Liver (tissue), 9 donors: ENCODE measurements around the gene RDH12. TPM values are rescaled to one million over a fixed set of nuclear protein-coding genes. Genes with fewer than 3 reads are reported as not detected.

Experiments
- DNase-seq: peaks from one replicate; pipeline ENCODE4 v3.0.0-alpha.2; 2017; ENCODE audit warnings: low spot score
- H3K27ac ChIP-seq, 2 donors: one replicate each; pipeline ENCODE4 v1.7.0; 2013; ENCODE audit warnings: inconsistent platforms in 2 of 2, low read length in 2 of 2, control low read depth in 1 of 2, low read depth in 1 of 2, mild to moderate bottlenecking in 1 of 2
- H3K27me3 ChIP-seq, 4 donors: one replicate each; pipeline versions ENCODE4 v1.6.1 to v1.7.0; 2013; ENCODE audit warnings: low read length in 3 of 4, inconsistent platforms in 1 of 4, mild to moderate bottlenecking in 1 of 4, moderate library complexity in 1 of 4; ENCODE audit not compliant: control insufficient read depth in 4 of 4, insufficient read depth in 4 of 4
- H3K36me3 ChIP-seq, 4 donors: one replicate each; pipeline versions ENCODE4 v1.6.1 to v1.7.0; 2013; ENCODE audit warnings: low read length in 3 of 4, mild to moderate bottlenecking in 3 of 4, low read depth in 1 of 4, moderate library complexity in 1 of 4; ENCODE audit not compliant: control insufficient read depth in 4 of 4, insufficient read depth in 3 of 4
- H3K4me1 ChIP-seq, 4 donors: one replicate each; pipeline versions ENCODE4 v1.6.1 to v1.7.0; 2013; ENCODE audit warnings: low read length in 3 of 4, mild to moderate bottlenecking in 3 of 4, moderate library complexity in 1 of 4; ENCODE audit not compliant: control insufficient read depth in 4 of 4, insufficient read depth in 4 of 4
- H3K4me3 ChIP-seq, 3 donors: one replicate each; pipeline versions ENCODE4 v1.6.1 to v1.7.0; 2013; ENCODE audit warnings: low read length in 3 of 3, control low read depth in 1 of 3, low read depth in 1 of 3, mild to moderate bottlenecking in 1 of 3
- H3K9ac ChIP-seq, 2 donors: one replicate each; pipeline ENCODE4 v1.7.0; 2013; ENCODE audit warnings: low read length in 2 of 2, mild to moderate bottlenecking in 2 of 2, moderate library complexity in 2 of 2, control low read depth in 1 of 2, low read depth in 1 of 2
- H3K9me3 ChIP-seq, 4 donors: one replicate each; pipeline versions ENCODE4 v1.6.1 to v1.7.0; 2013; ENCODE audit warnings: low read length in 3 of 4; ENCODE audit not compliant: control insufficient read depth in 4 of 4
- EGR1 ChIP-seq, 2 donors: IDR thresholded peaks; 2 replicates each; pipeline ENCODE4 v1.6.1; 2016 to 2018; ENCODE audit warnings: antibody characterized with exemption in 2 of 2, low read depth in 2 of 2
- FOXA1 ChIP-seq: IDR thresholded peaks from 2 replicates; pipeline ENCODE4 v1.6.1; 2016; ENCODE audit warnings: antibody characterized with exemption
- FOXA2 ChIP-seq: IDR thresholded peaks from 2 replicates; pipeline ENCODE4 v1.6.1; 2016; ENCODE audit warnings: antibody characterized with exemption
- GABPA ChIP-seq, 2 donors: IDR thresholded peaks in 1 of 2; conservative IDR thresholded peaks in 1 of 2; 2 replicates each; pipeline ENCODE4 v1.6.1; 2016; ENCODE audit warnings: antibody characterized with exemption in 2 of 2, mild to moderate bottlenecking in 1 of 2, moderate library complexity in 1 of 2
- HNF4A ChIP-seq, 2 donors: conservative IDR thresholded peaks; 2 replicates each; pipeline ENCODE4 v1.6.1; 2016; ENCODE audit warnings: antibody characterized with exemption in 2 of 2, mild to moderate bottlenecking in 2 of 2
- JUND ChIP-seq, 2 donors: IDR thresholded peaks; 2 replicates each; pipeline ENCODE4 v1.6.1; 2016; ENCODE audit warnings: antibody characterized with exemption in 2 of 2
- NR2F2 ChIP-seq: IDR thresholded peaks from 2 replicates; pipeline ENCODE4 v1.6.1; 2016; ENCODE audit warnings: antibody characterized with exemption
- RAD21 ChIP-seq, 2 donors: IDR thresholded peaks; 2 replicates each; pipeline ENCODE4 v1.6.1; 2016; ENCODE audit warnings: antibody characterized with exemption in 2 of 2, mild to moderate bottlenecking in 2 of 2
- RXRA ChIP-seq, 2 donors: IDR thresholded peaks; 2 replicates each; pipeline ENCODE4 v1.6.1; 2017 to 2018; ENCODE audit warnings: antibody characterized with exemption in 2 of 2, mild to moderate bottlenecking in 1 of 2
- SP1 ChIP-seq: IDR thresholded peaks from 2 replicates; pipeline ENCODE4 v1.6.1; 2018; ENCODE audit warnings: antibody characterized with exemption, mild to moderate bottlenecking
- TAF1 ChIP-seq: conservative IDR thresholded peaks from 2 replicates; pipeline ENCODE4 v1.6.1; 2016; ENCODE audit warnings: antibody characterized with exemption, mild to moderate bottlenecking
- YY1 ChIP-seq: IDR thresholded peaks from 2 replicates; pipeline ENCODE4 v1.6.1; 2016; ENCODE audit warnings: antibody characterized with exemption, mild to moderate bottlenecking
- WGBS: extraction: QIAGEN DNeasy Blood & Tissue Kit; methylation state at CpG from one replicate; pipeline ENCODE4 v1.1.7; 2013; 5-methylcytosine and 5-hydroxymethylcytosine counted together
- polyA plus RNA-seq, 2 donors: library from polyadenylated mRNA; stranded (reverse) in 1 of 2; unstranded in 1 of 2; fragments of 200-250 nt in 1 of 2; fragments of >200 nt in 1 of 2; fragmentation: Nextera tagmentation in 1 of 2; extraction: Ambion mirVana in 1 of 2; gene quantifications; one replicate each; pipeline versions ENCODE4 v1.2.1 to v1.2.3, GENCODE V29; 2013 to 2015
- total RNA-seq, 2 donors: library from RNA; depleted of rRNA; stranded (reverse); fragments of >200 nt; gene quantifications; one replicate each; pipeline ENCODE4 v1.2.3, GENCODE V29; 2014
- TF ChIP-seq, protein P1 (sequence below): IDR thresholded peaks from 2 replicates; pipeline ENCODE4 v1.6.1; 2016; ENCODE audit warnings: antibody characterized with exemption, mild to moderate bottlenecking
- TF ChIP-seq, protein P2 (sequence below): fragments of 150-350 bp; IDR thresholded peaks from 2 replicates; pipeline ENCODE4 v1.5.1; 2017; ENCODE audit warnings: improper control_type of control experiment, low read depth, low read length; ENCODE audit not compliant: missing input control
- TF ChIP-seq, protein P3 (sequence below): IDR thresholded peaks from 2 replicates; pipeline ENCODE4 v1.6.1; 2016; ENCODE audit warnings: antibody characterized with exemption
- TF ChIP-seq, protein P4 (sequence below): IDR thresholded peaks from 2 replicates; pipeline ENCODE4 v1.6.1; 2016; ENCODE audit warnings: antibody characterized with exemption
- TF ChIP-seq, protein P5 (sequence below): IDR thresholded peaks from 2 replicates; pipeline ENCODE4 v1.6.1; 2016; ENCODE audit warnings: antibody characterized with exemption
- donor health status: healthy.
- donor health status: healthy.
- donor health status: healthy.
- donor health status: healthy.
- donor health status: healthy.

The RDH12 gene
- total and polyA plus RNA-seq, 4 donors: 0.09 to 3.4 (median 0.91) TPM

DNA sequence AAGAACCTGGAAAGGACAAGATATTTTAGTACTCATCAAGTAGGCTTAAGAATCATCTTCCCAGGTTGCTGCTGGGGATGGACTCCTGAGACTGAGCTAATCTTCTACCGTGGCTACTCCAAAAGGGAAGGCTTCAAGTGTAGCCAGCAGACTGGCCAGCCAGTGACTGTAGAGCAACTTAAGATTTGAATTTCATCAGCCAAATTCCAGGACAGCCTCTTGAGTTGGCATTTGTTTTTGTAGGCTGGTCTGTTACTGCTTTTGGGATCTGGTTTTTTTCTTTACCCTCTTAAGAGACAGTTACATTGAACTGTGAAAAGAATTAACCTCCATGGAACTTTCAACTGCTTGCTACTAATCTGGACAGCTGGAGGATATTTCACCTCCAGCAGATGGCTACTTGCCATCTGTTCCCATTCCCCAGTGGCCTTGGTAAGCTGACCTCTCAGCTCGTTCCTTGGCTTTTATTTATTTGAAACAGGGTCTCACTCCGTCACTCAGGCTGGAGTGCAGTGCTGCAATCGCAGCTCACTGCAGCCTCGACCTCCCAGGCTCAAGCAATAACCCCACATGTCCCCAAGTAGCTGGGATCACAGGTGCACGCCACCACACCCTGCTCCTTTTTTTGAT is 47.9 kb upstream of the RDH12 start:
- 93% methylated on average over 6 of the region's 6 CpGs for WGBS
- H3K9me3 ChIP-seq: no peaks in the 10 kb centered on the region
- H3K27me3 ChIP-seq: no peaks in the 10 kb centered on the region
- H3K4me1 ChIP-seq: no peaks in the 10 kb centered on the region
- peaks cover 7 to 76% (median 66%) of the 10 kb centered on the region in 4 donors for H3K36me3 ChIP-seq
- no peak for DNase-seq
- H3K9ac ChIP-seq: no peak overlapping the region
- TF ChIP-seq, protein P1, sequence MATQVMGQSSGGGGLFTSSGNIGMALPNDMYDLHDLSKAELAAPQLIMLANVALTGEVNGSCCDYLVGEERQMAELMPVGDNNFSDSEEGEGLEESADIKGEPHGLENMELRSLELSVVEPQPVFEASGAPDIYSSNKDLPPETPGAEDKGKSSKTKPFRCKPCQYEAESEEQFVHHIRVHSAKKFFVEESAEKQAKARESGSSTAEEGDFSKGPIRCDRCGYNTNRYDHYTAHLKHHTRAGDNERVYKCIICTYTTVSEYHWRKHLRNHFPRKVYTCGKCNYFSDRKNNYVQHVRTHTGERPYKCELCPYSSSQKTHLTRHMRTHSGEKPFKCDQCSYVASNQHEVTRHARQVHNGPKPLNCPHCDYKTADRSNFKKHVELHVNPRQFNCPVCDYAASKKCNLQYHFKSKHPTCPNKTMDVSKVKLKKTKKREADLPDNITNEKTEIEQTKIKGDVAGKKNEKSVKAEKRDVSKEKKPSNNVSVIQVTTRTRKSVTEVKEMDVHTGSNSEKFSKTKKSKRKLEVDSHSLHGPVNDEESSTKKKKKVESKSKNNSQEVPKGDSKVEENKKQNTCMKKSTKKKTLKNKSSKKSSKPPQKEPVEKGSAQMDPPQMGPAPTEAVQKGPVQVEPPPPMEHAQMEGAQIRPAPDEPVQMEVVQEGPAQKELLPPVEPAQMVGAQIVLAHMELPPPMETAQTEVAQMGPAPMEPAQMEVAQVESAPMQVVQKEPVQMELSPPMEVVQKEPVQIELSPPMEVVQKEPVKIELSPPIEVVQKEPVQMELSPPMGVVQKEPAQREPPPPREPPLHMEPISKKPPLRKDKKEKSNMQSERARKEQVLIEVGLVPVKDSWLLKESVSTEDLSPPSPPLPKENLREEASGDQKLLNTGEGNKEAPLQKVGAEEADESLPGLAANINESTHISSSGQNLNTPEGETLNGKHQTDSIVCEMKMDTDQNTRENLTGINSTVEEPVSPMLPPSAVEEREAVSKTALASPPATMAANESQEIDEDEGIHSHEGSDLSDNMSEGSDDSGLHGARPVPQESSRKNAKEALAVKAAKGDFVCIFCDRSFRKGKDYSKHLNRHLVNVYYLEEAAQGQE: no peak
- TF ChIP-seq, protein P2, sequence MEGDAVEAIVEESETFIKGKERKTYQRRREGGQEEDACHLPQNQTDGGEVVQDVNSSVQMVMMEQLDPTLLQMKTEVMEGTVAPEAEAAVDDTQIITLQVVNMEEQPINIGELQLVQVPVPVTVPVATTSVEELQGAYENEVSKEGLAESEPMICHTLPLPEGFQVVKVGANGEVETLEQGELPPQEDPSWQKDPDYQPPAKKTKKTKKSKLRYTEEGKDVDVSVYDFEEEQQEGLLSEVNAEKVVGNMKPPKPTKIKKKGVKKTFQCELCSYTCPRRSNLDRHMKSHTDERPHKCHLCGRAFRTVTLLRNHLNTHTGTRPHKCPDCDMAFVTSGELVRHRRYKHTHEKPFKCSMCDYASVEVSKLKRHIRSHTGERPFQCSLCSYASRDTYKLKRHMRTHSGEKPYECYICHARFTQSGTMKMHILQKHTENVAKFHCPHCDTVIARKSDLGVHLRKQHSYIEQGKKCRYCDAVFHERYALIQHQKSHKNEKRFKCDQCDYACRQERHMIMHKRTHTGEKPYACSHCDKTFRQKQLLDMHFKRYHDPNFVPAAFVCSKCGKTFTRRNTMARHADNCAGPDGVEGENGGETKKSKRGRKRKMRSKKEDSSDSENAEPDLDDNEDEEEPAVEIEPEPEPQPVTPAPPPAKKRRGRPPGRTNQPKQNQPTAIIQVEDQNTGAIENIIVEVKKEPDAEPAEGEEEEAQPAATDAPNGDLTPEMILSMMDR: no peak
- TF ChIP-seq RAD21 (IDR thresholded peaks at IDR 0.05) (no peak), TAF1 (no peak), YY1 (no peak), FOXA1 (no peak), HNF4A (conservative IDR thresholded peaks at IDR 0.05) (no peak), RXRA (IDR thresholded peaks at IDR 0.05) (no peak), JUND (IDR thresholded peaks at IDR 0.05) (no peak), NR2F2 (no peak), FOXA2 (no peak), EGR1 (IDR thresholded peaks at IDR 0.05; ENCODE audit: low read depth in 2 of 2) (no peak)
- TF ChIP-seq, protein P3, sequence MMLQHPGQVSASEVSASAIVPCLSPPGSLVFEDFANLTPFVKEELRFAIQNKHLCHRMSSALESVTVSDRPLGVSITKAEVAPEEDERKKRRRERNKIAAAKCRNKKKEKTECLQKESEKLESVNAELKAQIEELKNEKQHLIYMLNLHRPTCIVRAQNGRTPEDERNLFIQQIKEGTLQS: no peak
- TF ChIP-seq, protein P4, sequence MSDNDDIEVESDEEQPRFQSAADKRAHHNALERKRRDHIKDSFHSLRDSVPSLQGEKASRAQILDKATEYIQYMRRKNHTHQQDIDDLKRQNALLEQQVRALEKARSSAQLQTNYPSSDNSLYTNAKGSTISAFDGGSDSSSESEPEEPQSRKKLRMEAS: no peak
- TF ChIP-seq, protein P5, sequence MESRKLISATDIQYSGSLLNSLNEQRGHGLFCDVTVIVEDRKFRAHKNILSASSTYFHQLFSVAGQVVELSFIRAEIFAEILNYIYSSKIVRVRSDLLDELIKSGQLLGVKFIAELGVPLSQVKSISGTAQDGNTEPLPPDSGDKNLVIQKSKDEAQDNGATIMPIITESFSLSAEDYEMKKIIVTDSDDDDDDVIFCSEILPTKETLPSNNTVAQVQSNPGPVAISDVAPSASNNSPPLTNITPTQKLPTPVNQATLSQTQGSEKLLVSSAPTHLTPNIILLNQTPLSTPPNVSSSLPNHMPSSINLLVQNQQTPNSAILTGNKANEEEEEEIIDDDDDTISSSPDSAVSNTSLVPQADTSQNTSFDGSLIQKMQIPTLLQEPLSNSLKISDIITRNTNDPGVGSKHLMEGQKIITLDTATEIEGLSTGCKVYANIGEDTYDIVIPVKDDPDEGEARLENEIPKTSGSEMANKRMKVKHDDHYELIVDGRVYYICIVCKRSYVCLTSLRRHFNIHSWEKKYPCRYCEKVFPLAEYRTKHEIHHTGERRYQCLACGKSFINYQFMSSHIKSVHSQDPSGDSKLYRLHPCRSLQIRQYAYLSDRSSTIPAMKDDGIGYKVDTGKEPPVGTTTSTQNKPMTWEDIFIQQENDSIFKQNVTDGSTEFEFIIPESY: no peak
- no peak overlapping the region for H3K27ac ChIP-seq
- no peak overlapping the region for H3K4me3 ChIP-seq

DNA sequence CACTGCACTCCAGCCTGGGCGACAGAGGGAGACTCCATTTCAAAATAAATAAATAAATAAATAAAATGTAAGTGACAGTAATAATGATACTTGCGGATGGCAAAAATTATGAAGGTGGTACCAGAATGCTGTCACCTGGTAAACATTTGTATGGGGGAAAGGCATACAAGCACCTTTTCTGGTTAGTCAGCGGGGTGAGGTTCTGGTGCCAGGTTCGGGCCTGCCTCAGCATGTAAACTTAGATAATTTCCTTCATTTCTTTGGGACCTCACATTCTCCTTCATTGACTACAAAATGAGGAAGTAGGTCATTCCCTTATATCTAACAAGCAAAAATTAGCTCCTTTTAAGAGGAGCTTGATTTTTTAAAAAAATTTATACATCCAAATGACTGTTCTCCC is 38.1 kb upstream of the RDH12 start:
- H3K9ac ChIP-seq: no peak overlapping the region
- H3K4me3 ChIP-seq: no peak overlapping the region
- no peaks in the 10 kb centered on the region for H3K9me3 ChIP-seq
- H3K27me3 ChIP-seq: no peaks in the 10 kb centered on the region
- peaks cover 0 to 9% (median 8%) of the 10 kb centered on the region in 4 donors for H3K36me3 ChIP-seq
- no peak overlapping the region for H3K27ac ChIP-seq
- peaks cover 0 to 4% (median 0%) of the 10 kb centered on the region in 4 donors for H3K4me1 ChIP-seq
- WGBS: 91% methylated on average over 4 of the region's 4 CpGs
- DNase-seq: no peak
- no peak for TF ChIP-seq TAF1
- TF ChIP-seq FOXA2: no peak
- no peak for TF ChIP-seq NR2F2
- TF ChIP-seq GABPA (IDR thresholded peaks at IDR 0.05 in 1 of 2, conservative IDR thresholded peaks at IDR 0.05 in 1 of 2): no peak
- TF ChIP-seq, protein P5: no peak
- TF ChIP-seq, protein P3: no peak
- TF ChIP-seq JUND (IDR thresholded peaks at IDR 0.05): no peak
- no peak for TF ChIP-seq FOXA1
- TF ChIP-seq RAD21 (IDR thresholded peaks at IDR 0.05): no peak
- TF ChIP-seq SP1: no peak
- TF ChIP-seq, protein P4: no peak
